GM21515 (cell line): ENCODE data around the gene PLAAT2.

Source experiments
- ATAC-seq: cut with Tn5 transposase; IDR thresholded peaks from one replicate; pipeline ENCODE4 v1.9.1; 2021; ENCODE audit not compliant: unreplicated experiment

The PLAAT2 gene

DNA sequence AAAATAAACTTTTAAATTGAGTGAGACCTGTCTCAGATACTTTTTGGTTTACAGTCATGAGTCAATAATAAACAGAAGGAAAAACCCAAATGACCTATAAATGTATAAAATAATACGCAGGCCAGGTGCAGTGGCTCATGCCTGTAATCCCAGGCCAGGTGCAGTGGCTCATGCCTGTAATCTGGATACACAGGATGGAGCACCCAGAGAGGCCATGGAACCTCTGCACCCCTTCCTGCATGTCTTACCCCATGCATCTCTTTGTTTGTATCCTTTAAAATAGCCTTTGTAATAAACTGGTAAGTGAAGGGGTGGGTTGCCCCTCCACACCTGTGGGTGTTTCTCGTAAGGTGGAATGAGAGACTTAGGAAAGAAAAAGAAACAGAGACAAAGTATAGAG lies 35.5 kb downstream of the PLAAT2 start:
- ATAC-seq = no peak

DNA sequence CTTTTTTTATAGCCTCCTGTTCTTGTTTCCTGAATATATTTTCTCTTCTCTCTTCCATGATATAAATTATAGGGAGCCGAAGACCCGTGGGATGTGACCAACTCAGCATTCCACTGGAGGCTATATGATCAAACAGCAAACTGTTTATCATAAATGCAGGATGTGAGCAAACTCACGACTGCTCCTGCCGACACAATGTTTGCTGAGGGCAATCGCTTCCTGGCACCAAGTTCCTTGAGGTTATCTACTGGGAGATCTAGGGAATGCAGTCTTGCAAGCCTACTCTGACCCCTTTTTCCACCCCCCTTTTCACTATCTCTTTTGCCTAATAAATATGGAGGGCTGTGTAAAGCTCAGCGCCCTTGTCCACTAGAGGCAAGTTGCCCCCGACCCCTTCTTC lies 40.0 kb downstream of the PLAAT2 start:
- no peak for ATAC-seq

DNA sequence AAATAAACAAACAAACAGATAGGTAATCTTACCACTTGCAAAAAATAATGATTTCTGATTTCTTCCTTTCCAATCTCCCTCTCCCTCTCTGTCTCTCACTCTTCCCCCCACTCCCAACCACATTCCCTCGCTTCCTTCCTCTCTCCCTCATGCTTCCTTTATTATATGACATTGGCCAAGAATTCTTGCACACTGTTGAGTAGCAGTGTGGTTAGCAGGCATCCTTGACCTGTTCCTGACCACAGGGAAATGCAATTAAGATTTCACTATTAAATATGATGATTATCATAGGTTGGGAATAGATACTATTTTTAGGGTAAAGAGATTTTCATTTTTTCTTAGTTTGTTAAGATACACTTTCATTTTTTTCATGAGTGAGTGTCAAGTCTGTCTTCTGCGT lies 41.3 kb downstream of the PLAAT2 start:
- no peak for ATAC-seq

DNA sequence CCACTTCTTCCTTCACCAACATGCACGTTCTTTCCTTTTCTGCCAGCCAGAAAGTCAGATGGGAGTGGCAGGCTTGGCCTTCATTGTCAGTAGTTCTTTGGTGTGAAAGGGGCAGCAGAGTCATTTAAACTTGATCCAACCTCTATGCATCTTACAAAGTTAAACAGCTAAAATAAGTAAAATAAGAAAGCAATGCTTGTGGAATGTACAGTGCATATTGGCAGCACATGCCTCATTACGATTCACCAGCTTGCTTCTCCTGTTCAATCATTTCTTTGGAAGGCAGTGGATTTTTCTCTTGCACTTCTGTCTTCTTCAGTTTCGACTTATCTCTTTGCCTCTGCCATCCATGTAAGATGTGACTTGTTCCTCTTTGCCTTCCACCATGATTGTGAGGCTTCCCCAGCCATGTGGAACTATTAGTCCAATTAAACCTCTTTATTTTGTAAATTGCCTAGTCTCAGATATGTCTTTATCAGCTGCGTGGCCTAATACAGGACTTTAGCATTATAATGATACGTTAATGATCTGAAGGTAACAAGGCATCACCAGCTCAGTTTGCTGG lies 42.5 kb downstream of the PLAAT2 start:
- ATAC-seq = no peak

DNA sequence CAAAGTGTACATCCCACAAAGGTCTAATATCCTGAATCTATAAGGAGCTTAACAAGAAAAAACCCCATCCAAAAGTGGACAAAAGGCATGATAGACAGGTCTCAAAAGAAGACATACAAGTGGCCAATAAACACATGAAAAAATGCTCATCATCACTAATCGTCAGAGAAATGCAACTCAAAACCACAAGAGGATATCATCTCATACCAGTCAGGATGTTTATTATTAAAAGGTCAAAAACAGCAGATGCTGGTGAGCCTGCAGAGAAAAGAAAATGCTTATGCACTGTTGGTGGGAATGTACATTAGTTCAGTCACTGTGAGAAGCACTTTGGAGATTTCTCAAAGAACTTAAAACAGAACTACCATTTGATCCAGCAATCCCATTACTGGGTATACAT lies 44.6 kb downstream of the PLAAT2 start:
- no peak for ATAC-seq

DNA sequence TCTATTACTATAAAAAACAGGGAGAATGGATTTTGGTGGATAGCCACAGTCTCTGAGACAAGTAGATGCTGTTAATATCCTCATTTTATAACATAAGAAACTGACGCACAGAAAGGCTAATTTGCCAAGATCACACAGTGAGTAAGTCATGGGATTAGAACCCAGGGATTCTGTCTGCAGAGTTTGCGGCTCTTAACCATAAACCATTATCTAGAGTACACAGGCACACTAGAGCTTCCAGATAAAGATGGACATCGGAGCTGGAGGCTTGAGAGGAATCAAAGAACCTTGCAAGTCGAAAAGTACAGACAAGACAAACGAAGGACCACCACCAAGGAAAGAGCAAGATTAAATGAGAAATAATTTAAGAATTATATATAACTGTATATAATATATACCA lies 46.0 kb downstream of the PLAAT2 start:
- no peak for ATAC-seq

DNA sequence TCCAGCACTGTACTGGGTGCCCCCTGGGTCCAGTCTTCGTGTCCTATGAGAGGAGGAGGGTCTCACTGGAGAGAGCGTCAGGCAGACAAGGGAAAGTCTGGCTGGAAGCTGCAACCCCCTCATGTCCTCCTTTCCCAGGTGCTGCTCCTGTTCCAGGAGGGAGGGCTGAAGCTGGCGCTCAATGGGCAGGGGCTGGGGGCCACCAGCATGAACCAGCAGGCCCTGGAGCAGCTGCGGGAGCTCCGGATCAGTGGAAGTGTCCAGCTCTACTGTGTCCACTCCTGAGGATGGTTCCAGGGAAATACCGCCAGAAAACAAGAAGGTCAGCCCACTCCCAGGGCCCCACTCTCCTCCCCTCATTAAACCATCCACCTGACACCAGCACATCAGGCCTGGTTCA lies 47.1 kb downstream of the PLAAT2 start:
- no peak for ATAC-seq

DNA sequence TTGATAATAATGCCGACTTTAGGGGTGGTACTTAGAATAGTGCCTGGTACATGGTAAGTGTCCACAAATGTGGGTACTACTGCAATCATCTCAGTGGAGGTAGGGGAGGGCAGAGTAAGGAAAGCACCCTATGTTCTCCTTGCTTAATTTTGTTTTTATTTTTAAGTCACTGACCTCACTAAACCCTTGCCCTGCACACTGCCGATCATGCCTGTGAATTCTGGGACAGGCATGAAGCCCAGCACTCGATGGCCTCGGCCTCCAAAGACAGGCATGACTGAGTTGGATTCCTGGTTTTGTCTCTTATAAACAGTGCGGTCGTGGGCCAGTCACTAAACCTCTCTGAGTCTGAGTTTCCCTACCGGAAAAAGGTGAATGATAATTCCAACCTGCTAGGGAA lies 50.4 kb downstream of the PLAAT2 start:
- no peak for ATAC-seq

DNA sequence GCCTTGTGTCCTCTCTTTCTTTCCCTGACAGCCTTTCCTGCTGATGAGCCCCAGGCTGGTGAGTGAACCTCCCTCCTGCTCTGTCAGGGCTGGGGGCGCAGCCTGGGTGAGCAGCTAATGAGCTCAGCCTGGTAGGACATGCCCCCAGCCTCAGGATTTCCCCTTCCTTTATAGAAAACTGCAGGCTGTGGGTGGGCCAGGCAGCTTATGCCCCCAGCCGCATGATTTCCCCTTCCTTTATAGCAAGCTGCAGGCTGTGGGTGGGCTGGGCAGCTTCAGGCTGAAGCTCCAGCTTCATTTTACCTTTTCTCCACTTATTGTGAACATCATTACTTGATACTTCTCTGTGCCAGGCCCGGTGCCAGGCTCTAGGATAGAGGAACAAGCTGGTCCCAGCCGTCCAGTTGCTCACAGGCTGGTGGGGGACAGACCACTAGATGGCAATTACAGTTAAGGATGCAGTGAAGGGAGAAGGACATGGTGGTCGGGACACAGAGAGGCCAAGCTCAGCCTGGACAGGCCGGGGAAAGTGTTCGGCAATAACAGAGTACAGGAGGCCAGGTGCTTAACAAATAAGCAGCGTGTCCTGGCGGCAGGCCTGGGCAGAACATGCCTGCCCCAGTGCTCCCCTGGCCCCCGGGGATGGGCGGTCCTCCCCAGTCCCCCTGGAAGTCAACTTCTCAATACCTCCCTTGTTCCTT lies 52.0 kb downstream of the PLAAT2 start:
- ATAC-seq = no peak

DNA sequence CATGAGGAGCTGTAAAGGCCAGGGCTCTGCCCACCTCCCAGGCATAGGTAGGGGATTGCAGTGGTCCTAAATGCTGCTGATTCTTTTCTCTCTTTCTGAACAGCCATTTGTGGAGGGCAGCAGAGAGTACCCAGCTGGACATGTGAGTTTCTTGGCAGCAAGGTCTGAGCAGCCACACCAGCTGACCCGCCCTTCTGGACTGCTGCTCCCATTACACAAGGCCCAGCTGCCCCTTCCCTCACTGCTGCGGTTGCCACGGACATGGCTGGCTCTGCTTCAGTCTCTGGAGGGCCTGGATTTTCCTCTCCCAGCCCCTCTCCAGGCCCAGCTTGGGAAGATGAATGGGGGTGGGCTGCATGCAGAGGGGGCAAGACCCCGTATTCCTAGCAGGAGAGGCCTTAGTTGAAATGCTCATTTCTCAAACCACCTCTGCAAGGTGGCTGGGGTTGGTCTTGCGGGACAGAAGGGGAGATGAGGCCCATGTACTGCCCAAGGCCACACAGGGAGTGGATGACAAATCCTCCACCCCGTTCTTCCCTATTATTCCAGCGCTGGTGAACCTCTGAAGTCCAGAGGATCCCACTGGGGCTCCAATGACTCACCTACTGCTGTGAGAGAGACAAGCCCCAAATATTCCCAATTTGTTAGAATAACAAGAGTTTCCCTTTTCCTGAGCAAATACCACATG lies 52.7 kb downstream of the PLAAT2 start:
- ATAC-seq = no peak

DNA sequence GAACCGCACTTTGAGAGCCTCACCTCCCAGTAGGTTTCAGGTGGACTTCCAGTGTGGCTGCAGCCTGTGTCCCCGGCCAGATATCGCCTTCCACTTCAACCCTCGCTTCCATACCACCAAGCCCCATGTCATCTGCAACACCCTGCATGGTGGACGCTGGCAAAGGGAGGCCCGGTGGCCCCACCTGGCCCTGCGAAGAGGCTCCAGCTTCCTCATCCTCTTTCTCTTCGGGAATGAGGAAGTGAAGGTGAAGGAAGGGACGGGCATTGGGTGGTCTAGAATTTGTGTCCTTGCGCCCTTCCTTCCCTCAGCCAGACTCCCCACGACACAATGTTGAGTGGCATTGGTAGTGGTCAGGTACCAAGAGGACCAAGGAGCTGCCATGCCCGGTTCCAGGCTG lies 54.4 kb downstream of the PLAAT2 start:
- ATAC-seq = no peak

DNA sequence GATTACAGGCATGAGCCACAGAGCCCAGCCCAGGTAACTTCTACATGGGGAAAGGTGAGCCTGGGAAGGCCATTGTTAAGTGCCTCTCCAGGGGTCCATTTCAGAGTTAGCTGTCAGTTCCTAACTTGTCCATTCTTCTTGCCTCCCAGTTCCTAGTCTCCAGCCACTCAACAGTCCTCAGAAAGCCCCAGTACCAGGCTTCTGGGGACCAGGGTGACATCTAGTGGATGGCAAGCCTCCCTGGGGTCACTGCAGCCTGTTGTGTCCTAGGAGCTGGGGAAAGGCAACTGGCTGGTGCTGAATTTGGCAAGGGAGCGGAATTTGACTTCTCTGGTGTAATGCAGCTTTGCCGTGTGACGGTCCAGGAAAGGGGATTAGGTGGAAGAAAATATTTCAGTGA lies 55.2 kb downstream of the PLAAT2 start:
- ATAC-seq = no peak

DNA sequence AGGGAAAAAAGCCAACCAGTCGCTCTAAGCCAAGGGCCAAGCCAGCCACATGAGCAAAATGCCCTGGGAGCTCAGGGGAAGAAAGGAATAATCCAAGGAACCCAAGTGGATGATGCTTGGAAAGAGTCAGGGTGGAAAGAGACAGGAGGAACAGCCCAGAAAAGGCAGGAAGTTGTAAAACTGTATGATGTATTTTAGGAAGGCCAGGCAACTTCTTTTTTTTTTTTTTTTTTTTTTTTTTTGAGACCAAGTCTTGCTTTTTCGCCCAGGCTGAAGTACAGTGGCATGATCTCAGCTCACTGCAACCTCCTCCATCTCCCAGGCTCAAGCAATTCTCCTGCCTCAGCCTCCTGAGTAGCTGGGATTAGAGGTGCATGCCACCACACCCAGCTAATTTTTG lies 55.7 kb downstream of the PLAAT2 start:
- no peak for ATAC-seq

DNA sequence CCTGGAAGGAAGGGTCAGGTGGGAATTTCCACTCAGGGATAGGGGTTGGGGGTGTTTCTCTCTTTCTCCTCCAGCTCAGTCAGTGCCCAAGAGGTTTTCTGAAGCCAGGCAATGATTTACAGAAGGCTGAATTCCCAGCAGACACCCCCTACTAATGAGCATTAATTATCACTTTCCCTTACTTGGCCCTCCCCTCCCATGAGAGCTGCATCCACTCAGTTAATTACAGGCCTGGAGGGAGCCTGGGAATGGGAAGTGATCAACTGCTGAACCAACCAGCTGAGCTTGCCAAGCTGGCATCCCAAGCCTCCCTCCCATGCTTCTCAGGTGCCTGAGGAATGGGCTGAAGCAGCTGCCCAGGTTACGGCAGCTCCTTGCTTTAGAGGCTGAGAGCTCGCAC lies 56.3 kb downstream of the PLAAT2 start:
- no peak for ATAC-seq

DNA sequence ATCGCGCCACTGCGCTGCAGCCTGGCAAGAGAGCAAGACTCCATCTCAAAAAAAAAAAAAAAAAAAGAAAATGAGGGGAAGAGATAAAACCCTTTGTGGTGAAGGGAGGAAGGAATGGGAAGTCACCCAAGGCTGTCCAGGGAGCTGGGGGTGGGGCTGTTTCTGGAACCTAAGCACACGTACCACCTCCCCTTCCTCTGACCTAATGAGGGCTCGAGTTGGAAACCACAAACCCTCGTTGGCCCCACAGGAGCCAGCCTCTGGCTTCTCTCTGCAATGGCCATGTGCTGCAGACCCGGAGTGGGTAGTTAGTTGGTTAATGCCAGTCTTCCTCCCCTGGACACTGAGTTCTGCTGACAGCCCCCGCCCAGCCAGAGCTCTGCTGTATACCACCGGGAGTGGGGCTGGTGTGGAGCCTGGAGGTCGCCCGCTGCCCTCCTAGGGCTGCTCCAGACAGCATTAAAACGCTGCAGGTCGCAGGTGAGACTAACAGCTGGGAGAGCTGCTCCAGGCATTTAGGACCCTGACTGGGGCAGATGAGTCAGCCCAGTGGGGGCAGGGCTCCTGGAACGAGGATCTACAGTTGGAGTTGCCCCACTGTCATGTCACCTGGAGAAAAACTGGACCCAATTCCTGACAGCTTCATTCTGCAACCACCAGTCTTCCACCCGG lies 57.2 kb downstream of the PLAAT2 start, which contains the start of gene LGALS12:
TSS of gene LGALS12 (plus strand) at position 228 of the 672 bp plus-strand sequence. CDS start at position 603, 375 bp downstream.
- ATAC-seq = no peak

DNA sequence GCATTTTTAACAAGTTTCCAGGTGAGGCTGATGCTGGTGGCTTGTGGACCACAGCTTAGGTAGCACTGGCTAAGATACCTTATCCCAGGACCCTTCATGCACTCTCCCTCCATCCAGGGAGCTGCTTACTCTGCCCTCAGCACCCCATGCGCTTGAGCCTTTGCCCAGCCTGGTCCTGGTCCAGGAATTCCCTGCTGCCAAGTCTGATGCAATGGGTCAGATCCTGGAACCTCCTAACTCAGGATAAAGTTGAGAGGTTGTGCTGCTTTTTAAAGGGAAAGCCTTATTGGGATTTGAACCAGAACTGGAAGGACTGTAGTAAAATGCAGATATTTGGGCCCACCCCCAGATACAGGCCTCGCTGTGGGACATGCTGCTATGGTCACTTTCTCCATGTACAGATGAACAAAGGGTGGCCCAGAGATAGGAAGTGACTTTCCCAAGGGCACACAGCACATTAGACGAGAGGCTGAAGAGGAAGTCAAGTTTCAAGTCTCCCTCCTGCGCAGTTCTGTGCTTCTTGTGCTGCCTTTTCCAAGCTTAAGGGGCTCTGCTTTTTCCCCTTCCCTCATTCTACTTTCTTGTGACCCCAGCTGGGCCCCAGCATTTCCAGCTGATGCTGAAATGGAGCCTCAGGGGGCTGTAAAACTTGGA lies 58.1 kb downstream of the PLAAT2 start:
- no peak for ATAC-seq

DNA sequence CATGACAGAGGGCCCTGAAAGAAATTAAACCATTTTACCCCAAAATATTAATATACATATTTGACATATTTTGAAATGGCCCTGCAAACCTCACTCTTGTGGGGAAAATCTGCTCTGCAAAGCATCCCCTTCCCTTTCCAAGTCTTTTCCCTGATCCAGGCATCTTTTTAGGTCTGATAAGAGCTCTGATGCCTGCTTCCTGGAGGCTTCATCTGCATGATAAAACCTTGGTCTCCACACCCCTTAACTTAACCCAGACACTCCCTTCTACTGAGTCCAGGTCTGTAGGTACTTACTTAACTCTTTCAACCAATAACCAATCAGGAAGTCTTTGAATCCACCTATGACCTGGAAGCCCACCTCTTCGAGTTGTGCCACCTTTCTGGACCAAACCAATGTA lies 59.1 kb downstream of the PLAAT2 start:
- no peak for ATAC-seq

DNA sequence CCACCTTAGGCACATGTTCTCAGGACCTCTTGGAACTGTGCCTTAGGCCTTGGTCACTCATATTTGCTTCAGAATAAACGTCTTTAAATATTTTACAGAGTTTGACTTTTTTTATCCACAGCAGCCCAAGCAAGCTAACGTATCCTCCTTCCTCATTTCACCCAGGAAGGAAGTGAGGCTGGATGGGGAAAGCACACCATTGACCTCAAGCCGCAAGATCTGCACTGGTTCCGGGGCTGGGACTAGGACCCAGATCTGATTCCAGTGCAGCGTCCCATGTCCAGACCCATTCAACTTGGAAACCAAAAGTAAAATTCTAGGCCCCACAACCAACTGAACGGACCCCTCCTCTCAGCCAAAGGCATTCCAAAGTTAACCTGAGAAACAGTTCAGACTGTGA lies 59.7 kb downstream of the PLAAT2 start:
- no peak for ATAC-seq
